GM19372 (cell line): ENCODE measurements around the gene CC2D1A.
"Not testable (repeated sequence)": the region's sequence is repeated elsewhere in the genome, so short reads cannot be mapped to it uniquely, and the experiment has no call there.

Experiments used
- ATAC-seq: cut with Tn5 transposase; IDR thresholded peaks from one replicate; pipeline ENCODE4 v1.9.1; 2021; ENCODE audit warnings: mild to moderate bottlenecking, low read depth, moderate library complexity; ENCODE audit not compliant: unreplicated experiment

The CC2D1A gene

DNA sequence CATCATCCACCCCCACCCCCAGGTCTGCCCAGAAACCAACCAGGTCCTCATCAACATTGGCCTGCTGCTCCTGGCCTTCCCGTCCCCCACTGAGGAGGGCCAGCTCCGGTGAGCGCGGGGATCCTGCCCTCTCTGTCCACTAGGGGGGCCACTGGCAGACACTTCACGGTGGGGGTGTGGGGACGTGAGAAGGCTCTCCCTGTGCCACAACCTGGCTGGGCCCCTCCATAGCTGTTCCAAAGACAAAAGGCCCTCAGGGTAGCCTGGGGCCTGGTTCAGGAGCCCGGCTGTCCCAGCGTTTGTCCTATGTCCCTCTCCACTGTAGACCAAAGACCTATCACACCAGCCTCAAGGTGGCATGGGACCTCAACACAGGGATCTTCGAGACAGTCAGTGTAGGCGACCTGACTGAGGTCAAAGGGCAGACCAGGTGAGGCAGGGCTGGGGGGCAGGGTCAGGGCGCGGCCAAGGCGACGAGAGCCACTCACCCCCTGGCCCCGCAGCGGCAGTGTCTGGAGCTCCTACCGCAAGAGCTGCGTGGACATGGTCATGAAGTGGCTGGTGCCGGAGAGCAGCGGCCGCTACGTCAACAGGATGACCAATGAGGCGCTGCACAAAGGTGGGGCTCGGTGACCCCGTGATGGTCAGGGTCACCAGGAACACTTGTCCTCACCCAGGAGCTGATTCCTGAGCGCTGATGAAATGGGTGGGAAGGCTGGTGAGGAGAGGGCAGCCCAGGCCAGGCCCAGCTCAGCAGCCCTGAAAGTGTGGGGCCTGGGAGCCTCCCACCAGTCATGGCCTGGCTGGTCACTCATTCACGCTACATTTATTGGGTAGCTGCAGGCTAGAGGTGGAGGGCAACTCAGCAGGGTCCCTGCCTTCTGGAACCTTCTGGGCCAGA lies 54.2 kb downstream of the CC2D1A start:
- no peak for ATAC-seq

DNA sequence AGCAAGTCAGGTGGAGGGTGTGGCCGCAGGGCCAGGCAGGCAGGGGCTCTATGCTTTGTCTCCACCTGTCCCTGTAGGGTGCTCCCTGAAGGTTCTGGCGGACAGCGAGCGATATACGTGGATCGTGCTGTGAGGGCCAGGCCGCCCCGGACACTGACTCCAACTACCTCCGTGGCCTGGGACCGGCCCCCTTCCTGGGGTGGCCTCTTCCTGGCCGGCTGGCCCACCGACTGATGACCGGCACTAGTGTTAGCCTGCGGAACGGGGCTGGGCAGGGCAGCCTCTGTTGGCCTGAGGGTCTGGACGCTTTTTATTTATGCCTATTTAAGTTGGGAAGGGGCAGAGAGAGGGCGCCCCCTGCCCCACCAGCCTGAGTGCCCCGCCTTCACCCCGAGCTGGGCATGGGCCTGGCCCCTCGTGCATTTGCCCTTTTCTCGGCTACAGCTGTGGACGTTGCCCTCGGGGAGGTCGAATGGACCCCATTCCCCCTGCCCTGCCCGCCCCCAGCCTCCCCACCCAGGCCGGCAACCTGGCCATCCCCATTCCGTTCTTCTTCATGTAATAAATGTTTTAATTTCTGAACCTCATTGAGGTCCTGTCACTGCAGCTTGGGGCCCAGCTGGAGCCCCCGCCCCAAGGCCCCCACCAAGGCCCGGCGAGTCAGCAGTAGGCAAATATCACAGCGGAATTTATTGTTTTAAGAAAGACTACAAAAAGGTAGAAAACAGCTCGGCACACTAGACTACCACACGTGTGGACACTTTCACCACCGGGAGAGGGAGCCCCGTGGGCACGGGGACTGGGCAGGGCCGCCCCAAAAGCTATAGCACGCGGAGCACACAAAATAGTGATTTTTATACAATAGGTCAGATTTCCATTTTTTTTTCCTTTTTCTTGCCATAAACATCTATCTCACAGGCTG lies 55.1 kb downstream of the CC2D1A start:
- no peak for ATAC-seq

- ATAC-seq: no peak
Measured at GRCh38 chr19:13961826-13962698, 56.1 kb downstream of the CC2D1A start.

GRCh38 chr19:13962699-13963602 lies 57.0 kb downstream of the CC2D1A start:
- no peak for ATAC-seq

- no peak for ATAC-seq
Measured at GRCh38 chr19:13963603-13964105, 57.7 kb downstream of the CC2D1A start.

GRCh38 chr19:13964776-13965175 lies 58.8 kb downstream of the CC2D1A start:
- no peak for ATAC-seq

DNA sequence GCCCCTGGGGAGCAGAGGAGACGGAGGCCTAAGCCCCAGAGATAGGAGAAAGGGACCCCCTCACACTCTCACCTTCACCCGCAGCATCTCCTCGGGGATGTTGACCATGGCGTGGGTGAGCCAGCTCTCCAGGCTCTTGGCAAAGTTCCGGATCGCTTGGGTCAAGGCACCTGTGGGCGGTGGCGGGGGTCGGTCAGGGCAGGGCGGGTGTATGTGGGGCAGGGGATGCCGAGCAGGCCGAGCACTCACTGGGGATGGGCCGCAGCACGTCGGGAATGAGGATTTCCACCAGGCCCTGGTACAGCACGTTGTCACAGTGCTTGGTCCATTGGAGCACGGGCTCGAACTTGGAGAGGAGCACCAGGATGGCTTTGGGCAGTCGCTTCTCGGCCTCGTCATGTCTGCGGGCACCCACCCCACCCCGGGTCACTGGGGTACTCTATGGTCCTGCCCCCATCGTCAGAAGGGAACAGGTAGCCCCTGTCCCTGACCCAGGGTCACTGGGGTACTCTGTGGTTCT lies 59.4 kb downstream of the CC2D1A start:
- no peak for ATAC-seq

- ATAC-seq: no peak
Measured at GRCh38 chr19:13965926-13966683, 60.1 kb downstream of the CC2D1A start.

GRCh38 chr19:13966684-13967128 lies 60.7 kb downstream of the CC2D1A start:
- no peak for ATAC-seq

DNA sequence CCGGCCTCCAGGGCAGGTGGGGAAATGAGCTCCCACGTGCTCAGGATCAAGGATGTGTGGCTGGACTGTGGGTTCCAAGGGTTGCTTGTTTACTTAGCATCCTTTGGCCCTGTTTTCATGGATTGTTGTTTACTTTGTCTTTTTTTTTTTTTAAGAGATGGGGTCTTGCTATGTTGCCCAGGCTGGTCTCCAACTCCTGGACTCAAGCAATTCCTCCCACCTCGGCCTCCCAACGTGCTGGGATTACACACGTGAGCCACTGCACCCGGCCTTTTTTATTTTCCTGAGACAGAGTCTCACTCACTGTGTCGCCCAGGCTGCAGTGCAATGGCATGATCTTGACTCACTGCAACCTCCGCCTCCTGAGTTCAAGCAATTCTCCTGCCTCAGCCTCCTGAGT lies 61.2 kb downstream of the CC2D1A start:
- not testable (repeated sequence) for ATAC-seq

DNA sequence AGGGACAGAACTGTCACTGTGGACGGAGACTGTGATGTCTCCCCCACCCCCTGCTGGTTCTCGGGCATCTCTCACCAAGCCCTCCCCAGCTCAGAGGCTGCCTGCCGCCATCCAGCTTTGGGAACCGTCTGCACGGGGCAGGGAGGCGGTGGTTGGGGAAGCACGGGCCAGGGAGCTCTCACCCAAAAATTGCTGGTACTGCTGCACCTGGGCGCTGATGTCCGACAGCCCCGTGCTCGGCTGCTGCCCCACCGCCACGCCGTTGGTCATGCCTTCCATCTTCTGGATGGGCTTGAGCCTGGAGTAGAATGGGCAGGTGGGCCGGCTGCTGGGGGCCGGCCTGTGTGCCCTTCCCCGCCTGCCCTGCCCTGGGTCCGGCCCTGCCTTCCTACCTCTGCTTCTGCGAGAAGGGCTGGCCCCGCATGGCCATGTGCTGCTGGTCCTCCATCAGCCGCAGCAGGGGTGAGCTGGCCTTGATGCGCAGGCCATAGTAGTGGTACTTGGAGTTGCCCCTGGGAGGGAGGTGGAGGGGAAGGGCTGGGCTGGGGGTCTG lies 62.5 kb downstream of the CC2D1A start:
- no peak for ATAC-seq

DNA sequence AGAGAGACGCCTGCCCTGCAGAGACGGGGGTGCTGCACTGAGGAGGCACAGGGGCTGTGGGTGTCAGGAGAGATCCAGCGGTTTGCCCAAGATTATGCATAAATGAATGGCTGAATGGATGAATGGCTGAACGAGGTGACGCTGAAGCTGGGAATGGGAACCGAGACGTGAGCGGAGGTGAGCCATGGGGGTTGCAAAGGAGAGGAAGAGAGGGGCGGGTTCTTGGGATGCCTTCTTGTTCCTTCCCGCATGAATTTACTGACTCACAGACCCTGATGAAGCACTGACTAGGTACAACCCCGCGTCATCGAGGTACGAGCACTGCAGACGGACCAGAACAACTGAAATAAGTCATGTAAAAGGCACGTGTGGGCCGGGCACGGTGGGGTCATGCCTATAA lies 63.0 kb downstream of the CC2D1A start:
- ATAC-seq: no peak

- no peak for ATAC-seq
Measured at GRCh38 chr19:13969897-13970296, 63.9 kb downstream of the CC2D1A start.

DNA sequence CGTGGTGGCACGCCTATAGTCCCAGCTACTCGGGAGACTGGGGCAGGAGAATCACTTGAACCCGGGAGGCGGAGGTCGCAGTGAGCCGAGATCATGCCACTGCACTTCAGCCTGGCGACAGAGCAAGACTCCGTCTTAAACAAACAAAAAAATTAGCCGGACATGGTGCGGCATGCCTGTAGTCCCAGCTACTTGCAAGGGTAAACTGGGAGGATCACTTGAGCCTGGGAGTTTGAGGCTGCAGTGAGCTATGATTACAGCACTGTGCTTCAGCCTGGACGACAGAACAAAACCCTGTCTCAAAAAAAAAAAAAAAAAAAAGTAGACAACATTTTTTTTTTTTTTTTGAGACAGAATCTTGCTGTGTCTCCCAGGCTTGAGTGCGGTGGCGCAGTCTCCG lies 65.9 kb downstream of the CC2D1A start:
- not testable (repeated sequence) for ATAC-seq

GRCh38 chr19:13972368-13973155 lies 66.6 kb downstream of the CC2D1A start:
- no peak for ATAC-seq

DNA sequence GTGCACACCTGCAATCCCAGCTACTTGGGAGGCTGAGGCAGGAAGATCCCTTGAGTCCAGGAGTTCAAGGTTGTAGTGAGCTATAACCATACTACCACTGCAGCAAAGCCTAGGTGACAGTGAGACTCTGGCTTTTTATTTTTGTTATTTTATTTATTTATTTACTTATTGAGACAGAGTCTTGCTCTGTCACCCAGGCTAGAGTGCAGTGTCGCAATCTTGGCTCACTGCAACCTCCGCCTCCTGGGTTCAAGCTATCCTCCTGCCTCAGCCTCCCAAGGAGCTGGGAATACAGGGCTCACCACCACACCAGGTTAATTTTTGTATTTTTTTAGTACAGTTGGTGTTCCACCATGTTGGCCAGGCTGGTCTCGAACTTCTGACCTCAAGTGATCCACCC lies 67.5 kb downstream of the CC2D1A start:
- ATAC-seq: not testable (repeated sequence)

DNA sequence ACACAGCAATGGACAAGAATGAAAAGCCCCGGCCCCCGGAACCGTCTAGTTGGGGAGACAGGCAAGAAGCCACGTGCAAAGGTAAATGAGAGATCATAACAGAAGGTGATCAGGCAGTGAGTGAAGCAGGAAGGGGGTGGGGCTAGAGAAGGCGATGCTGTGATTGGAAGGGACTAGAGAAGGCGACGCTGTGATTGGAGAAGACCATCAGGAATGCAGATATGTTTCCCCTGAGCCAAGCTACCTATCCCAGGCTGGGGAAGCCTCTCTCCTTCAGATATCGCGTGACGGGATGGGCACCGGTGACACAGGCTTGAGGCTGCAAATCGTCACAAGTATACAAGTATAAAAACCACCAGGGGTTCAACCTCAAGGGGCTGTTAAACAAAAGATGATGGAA lies 68.1 kb downstream of the CC2D1A start:
- ATAC-seq: no peak
